ENCODE data around the gene ACO1. TPM values are rescaled to one million over a fixed set of nuclear protein-coding genes. Genes with fewer than 3 reads are reported as not detected.
A peak's percentile ranks its signal among the peaks of the same experiment; 100 is the strongest.

ACO1 gene
- total and polyA plus RNA-seq, 9 of the 15 experiments (the other 6 are each of a cell fraction or from before 2014, with no cell fraction given): 0.96 to 29.7 (median 16.9) TPM

GRCh38 chr9:32403567-32404260, 19.3 kb downstream of the ACO1 start:
- Histone ChIP-seq H3K27me3 (ENCODE audit: control insufficient read depth in 2 of 2, insufficient read depth in 2 of 2, low read length in 2 of 2) (no peaks in the 10 kb centered on the region), H3K36me3 (ENCODE audit: control insufficient read depth, insufficient read depth, low read length) (peaks cover 18% of the 10 kb centered on the region; the same call in 2 of the 3 replicates), H2AFZ (ENCODE audit: low read depth, low read length) (no peak overlapping the region), H3K9ac (ENCODE audit: insufficient read depth in 1 of 2, low read depth in 2 of 2, low read length in 2 of 2) (no peak overlapping the region), H3K9me1 (ENCODE audit: control insufficient read depth, insufficient read depth, low read length) (no peaks in the 10 kb centered on the region), H3K79me2 (ENCODE audit: control insufficient read depth, insufficient read depth, low read length) (no peaks in the 10 kb centered on the region), H3K9me3 (replicated peaks; ENCODE audit: control insufficient read depth, insufficient read depth, low read depth, low read length) (no peaks in the 10 kb centered on the region), H3K4me1 (replicated peaks in 1 of 2; ENCODE audit: control insufficient read depth in 2 of 2, insufficient read depth in 2 of 2, low read length in 2 of 2) (no peaks in the 10 kb centered on the region), H3K4me2 (ENCODE audit: insufficient read depth, low read length) (no peak overlapping the region), H3K27ac (ENCODE audit: extremely low read depth, low read depth, low read length) (no peak overlapping the region), H3K4me3 (no peak overlapping the region), H4K20me1 (replicated peaks; ENCODE audit: control insufficient read depth, insufficient read depth, low read length) (no peaks in the 10 kb centered on the region)
- WGBS (ENCODE audit: insufficient coverage, low coverage, missing lambda C conversion rate): 30% methylated on average over 3 of the region's 3 CpGs
- CTCF ChIA-PET (ENCODE audit: low intra/inter-chr PET ratio): no interaction called here
- FAIRE-seq (no peak), ATAC-seq (no peak), DNase-seq (ENCODE audit: extremely low read depth in 1 of 4, low spot score in 3 of 4) (no peak)
- POLR2A ChIA-PET: no interaction called here
- TF ChIP-seq ZC3H8 (IDR thresholded peaks at IDR 0.05): no peak
- TF ChIP-seq FOSL1 (tag; conservative IDR thresholded peaks at IDR 0.05): peak; percentile 66
- no peak for TF ChIP-seq TRIM28 (IDR thresholded peaks at IDR 0.05)
- TF ChIP-seq BHLHE40 (IDR thresholded peaks at IDR 0.05; ENCODE audit: low read length): peak; percentile 46
- no peak for TF ChIP-seq E2F6 (IDR thresholded peaks at IDR 0.05; ENCODE audit: borderline replicate concordance in 1 of 2, extremely low read depth in 1 of 2, insufficient read depth in 1 of 2, insufficient read length in 1 of 2, low read depth in 1 of 2, low read length in 1 of 2, poor library complexity in 1 of 2, severe bottlenecking in 1 of 2)
- intact Hi-C loops (cut with micrococcal nuclease): no loop called here
- BruUV-seq (replicated peaks): no TSS peak
- in situ Hi-C loops (cut with MboI): no loop called here

All from K562 (cell line).